ENCODE measurements around the gene ADORA1.

ADORA1 gene

GRCh38 chr1:203121186-203122015, 6.1 kb upstream of the ADORA1 start:
- TF ChIP-seq, protein P1, sequence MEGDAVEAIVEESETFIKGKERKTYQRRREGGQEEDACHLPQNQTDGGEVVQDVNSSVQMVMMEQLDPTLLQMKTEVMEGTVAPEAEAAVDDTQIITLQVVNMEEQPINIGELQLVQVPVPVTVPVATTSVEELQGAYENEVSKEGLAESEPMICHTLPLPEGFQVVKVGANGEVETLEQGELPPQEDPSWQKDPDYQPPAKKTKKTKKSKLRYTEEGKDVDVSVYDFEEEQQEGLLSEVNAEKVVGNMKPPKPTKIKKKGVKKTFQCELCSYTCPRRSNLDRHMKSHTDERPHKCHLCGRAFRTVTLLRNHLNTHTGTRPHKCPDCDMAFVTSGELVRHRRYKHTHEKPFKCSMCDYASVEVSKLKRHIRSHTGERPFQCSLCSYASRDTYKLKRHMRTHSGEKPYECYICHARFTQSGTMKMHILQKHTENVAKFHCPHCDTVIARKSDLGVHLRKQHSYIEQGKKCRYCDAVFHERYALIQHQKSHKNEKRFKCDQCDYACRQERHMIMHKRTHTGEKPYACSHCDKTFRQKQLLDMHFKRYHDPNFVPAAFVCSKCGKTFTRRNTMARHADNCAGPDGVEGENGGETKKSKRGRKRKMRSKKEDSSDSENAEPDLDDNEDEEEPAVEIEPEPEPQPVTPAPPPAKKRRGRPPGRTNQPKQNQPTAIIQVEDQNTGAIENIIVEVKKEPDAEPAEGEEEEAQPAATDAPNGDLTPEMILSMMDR (IDR thresholded peaks at IDR 0.05; ENCODE audit: low read depth, low read length, missing control alignments): no peak
- no peak overlapping the region for H3K4me3 ChIP-seq (ENCODE audit: low read depth, low read length)
- no peak for DNase-seq (ENCODE audit: low read depth)

DNA sequence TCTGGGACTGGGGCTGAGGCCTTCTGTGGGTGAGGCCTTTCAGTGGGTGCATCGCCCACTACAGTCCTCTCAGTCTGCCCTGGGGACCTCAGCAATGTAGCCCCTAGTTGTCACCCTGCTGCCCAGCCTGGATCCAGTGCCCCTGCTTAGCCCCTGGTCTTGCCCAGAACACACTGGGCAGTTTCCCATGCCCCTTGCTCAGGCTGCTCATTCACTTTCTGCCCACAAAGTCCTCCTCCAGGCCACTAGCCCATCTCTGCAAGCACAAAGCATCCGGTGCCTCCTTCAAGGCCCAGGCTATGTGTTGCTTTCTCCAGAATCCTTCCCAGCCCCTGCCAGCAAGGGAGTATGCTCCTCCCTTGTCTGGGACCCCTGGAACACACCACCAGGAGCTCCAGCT, 5.4 kb upstream of the ADORA1 start:
- no peak overlapping the region for H3K4me3 ChIP-seq (ENCODE audit: low read depth, low read length)
- DNase-seq (ENCODE audit: low read depth): no peak
- TF ChIP-seq, protein P1 (IDR thresholded peaks at IDR 0.05; ENCODE audit: low read depth, low read length, missing control alignments): no peak

DNA sequence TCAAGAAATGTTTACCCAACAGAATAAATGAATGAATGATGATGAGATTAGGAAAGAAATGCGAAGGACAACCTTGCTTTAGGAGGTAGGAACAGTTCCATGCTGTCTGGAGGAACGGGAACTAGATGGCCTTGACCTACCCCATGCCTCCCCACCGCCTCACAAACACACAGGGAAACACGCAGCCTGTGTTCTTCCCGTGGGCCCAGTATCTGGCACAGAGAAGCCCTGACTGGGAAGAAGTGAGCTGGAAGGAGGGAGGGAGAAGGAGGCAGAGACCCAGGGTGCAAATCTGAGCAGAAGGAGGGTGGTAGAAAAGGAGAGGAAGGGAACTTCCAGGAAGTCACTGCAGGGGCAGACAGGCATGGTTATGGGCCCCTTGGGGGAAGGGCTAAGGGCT, 3.5 kb upstream of the ADORA1 start:
- TF ChIP-seq, protein P1 (IDR thresholded peaks at IDR 0.05; ENCODE audit: low read depth, low read length, missing control alignments): no peak
- H3K4me3 ChIP-seq (ENCODE audit: low read depth, low read length): no peak overlapping the region
- no peak for DNase-seq (ENCODE audit: low read depth)

- no peak for DNase-seq (ENCODE audit: low read depth)
These were observed 2.8 kb upstream of the ADORA1 start for GRCh38 chr1:203124546-203125317.

DNA sequence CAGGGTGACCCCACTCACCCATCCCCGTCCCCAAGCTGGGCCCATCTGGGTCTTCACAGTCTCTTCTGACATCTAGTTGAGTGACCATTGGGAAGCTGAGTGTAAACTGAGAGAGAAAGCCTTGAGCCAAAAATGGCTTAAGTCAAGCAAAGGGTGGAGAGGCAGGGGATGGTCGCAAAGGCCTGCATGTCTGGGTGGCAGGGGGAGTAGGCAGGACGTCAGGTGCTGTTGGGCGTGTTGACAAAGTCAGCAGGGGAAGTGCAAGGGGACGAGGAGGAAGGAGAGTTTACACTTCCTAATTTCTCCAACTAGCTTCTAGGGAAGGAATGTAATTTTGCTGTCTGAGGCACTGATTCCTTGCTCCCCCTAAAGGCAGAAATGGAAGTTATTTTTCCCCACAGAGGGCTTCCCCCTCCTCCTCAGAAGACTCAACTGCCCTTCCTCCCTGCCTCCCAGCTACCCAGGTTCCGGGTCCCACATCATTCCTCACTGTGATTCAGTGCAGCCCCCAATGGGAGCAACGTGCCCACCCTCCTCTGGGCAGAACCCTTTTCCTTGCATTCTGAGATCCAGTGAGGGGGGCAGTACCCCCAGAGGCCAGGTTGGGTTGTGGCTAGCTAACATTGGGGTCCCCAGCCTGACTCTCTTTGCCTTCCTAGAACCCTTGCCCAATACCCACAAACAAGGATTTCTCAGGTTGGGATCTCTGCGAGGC, 1.2 kb upstream of the ADORA1 start:
- TF ChIP-seq, protein P1 (IDR thresholded peaks at IDR 0.05; ENCODE audit: low read depth, low read length, missing control alignments): peak; percentile 9
- no peak for DNase-seq (ENCODE audit: low read depth)
- no peak overlapping the region for H3K4me3 ChIP-seq (ENCODE audit: low read depth, low read length)

More at GRCh38 chr1:203124546-203125317, 2.8 kb upstream of the ADORA1 start:
- no peak overlapping the region for H3K4me3 ChIP-seq (ENCODE audit: low read depth, low read length)
- TF ChIP-seq, protein P1 (IDR thresholded peaks at IDR 0.05; ENCODE audit: low read depth, low read length, missing control alignments): no peak

DNA sequence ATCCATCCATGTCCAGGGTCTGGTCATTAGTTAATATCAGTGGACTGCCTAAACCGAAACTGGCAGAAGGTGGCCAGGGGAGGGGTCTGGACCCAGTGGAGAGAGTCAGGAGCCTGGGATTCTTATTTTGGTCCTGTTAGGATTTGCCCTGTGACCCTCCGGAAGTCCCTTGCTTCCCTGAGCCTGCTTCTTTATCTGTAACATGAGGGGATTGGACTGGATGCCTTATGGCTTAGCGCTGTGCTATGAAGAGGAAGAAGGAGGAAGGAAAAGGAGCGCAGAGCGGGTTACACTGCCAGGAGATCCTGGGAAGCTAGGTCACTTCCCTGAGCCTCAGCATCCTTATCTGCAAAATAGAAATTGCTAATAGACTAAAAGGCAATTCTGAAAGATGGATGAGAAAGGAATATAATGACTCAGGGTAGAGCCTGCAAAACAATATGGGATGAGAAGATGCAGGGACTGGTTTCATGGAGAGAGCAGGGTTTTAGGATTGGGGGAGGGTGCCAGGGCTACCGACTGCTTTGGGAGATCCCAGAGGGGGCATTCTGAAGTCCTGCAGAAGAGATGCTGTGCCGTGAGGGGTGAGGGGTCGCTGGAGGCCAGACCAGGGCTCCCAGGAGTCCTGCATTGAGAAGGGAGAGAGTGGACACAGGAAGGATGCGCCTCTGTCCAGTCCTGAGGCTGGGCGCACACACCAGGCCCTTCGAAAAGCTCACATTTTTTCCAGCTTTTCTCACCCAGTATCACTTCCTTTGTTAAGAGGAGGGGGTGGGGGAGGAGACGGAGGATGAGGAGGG, 460 bp upstream of the ADORA1 start:
- DNase-seq (ENCODE audit: low read depth): no peak
- TF ChIP-seq, protein P1 (IDR thresholded peaks at IDR 0.05; ENCODE audit: low read depth, low read length, missing control alignments): no peak
- no peak overlapping the region for H3K4me3 ChIP-seq (ENCODE audit: low read depth, low read length)
